Suprapubic skin (tissue), 4 donors: ENCODE results near the gene KCNJ1. TPM values are rescaled to one million over a fixed set of nuclear protein-coding genes. Genes with fewer than 3 reads are reported as not detected.

Source experiments
- DNase-seq, 2 donors: peaks; one replicate each; pipeline ENCODE4 v3.0.0-alpha.2; 2019; ENCODE audit warnings: low spot score in 2 of 2
- H3K27ac ChIP-seq: fragments of 200-600 bp; sonication (generic); one replicate; pipeline ENCODE4 v1.5.1; 2019
- H3K27me3 ChIP-seq: fragments of 200-600 bp; sonication (generic); one replicate; pipeline ENCODE4 v1.5.1; 2019
- H3K36me3 ChIP-seq: fragments of 200-600 bp; sonication (generic); one replicate; pipeline ENCODE4 v1.5.1; 2019
- H3K4me1 ChIP-seq: fragments of 200-600 bp; sonication (generic); one replicate; pipeline ENCODE4 v1.5.1; 2019
- H3K4me3 ChIP-seq: fragments of 200-600 bp; sonication (generic); one replicate; pipeline ENCODE4 v1.5.1; 2019; ENCODE audit warnings: mild to moderate bottlenecking
- H3K9me3 ChIP-seq: fragments of 200-600 bp; sonication (generic); one replicate; pipeline ENCODE4 v1.5.1; 2019
- EP300 ChIP-seq: sonication (generic); formaldehyde crosslinking; IDR thresholded peaks from one replicate; pipeline ENCODE4 v1.6.1; 2017; ENCODE audit warnings: antibody characterized with exemption
- POLR2A ChIP-seq, 2 donors: fragments of 450-650 bp; IDR thresholded peaks; one replicate each; pipeline ENCODE4 v1.6.1; 2017; ENCODE audit warnings: antibody characterized with exemption in 2 of 2, mild to moderate bottlenecking in 2 of 2, moderate library complexity in 2 of 2
- POLR2AphosphoS5 ChIP-seq, 3 donors: sonication (generic); formaldehyde crosslinking; IDR thresholded peaks; one replicate each; pipeline ENCODE4 v1.6.1; 2017; ENCODE audit warnings: antibody characterized with exemption in 3 of 3
- WGBS: methylation state at CpG from one replicate; pipeline ENCODE4 v1.1.5; 2018; 5-methylcytosine and 5-hydroxymethylcytosine counted together
- total RNA-seq, 4 donors: library from RNA; depleted of rRNA; stranded (reverse); fragments of >200 nt; gene quantifications; one replicate each; pipeline ENCODE4 v1.1.0, GENCODE V29; 2016
- TF ChIP-seq, protein P1 (sequence below), 2 donors: fragments of 200-600 bp in 1 of 2; fragments of 450-650 bp in 1 of 2; sonication (generic) in 1 of 2; IDR thresholded peaks; one replicate each; pipeline ENCODE4 v1.5.1; 2016 to 2019; ENCODE audit warnings: antibody characterized with exemption in 2 of 2, mild to moderate bottlenecking in 1 of 2, moderate library complexity in 1 of 2

KCNJ1 gene
- total RNA-seq, 4 donors from 2014 or later = 0.18 to 3.0 TPM; not detected in 2

DNA sequence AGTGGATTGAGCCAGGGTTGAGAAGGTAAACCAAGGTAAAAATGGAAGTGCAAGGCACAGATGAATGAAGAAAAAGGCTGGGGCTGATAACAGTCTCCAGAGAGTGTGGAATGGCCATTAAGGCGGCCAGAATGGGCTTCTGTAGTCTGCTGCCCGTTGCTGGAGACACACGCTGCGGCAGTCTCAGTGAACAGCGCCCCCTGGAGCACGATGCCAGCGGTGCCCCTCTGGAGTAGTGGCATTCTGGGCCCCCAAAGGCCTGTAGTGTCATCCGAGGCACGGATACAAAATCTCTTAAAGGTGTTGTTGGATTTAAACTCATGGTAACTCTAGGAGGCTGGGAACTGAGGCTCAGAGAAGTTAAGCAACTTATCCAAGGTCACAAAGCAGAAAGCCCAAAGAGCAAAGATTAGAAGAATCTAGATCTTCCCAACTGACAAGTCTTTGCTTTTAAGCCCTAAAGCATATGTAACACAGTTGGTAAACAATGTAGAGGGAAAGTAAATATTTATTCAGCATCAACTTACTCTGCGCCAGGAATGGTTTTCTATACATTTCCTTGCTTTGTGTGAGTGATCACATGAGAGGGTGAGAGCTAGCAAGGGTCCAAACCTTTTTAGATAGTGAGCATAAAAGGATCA lies 18.2 kb downstream of the KCNJ1 start:
- DNase-seq = no peak
- H3K9me3 ChIP-seq = no peaks in the 10 kb centered on the region
- 38% methylated on average over 10 of the region's 10 CpGs for WGBS
- no peaks in the 10 kb centered on the region for H3K27me3 ChIP-seq
- TF ChIP-seq, protein P1, sequence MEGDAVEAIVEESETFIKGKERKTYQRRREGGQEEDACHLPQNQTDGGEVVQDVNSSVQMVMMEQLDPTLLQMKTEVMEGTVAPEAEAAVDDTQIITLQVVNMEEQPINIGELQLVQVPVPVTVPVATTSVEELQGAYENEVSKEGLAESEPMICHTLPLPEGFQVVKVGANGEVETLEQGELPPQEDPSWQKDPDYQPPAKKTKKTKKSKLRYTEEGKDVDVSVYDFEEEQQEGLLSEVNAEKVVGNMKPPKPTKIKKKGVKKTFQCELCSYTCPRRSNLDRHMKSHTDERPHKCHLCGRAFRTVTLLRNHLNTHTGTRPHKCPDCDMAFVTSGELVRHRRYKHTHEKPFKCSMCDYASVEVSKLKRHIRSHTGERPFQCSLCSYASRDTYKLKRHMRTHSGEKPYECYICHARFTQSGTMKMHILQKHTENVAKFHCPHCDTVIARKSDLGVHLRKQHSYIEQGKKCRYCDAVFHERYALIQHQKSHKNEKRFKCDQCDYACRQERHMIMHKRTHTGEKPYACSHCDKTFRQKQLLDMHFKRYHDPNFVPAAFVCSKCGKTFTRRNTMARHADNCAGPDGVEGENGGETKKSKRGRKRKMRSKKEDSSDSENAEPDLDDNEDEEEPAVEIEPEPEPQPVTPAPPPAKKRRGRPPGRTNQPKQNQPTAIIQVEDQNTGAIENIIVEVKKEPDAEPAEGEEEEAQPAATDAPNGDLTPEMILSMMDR (IDR thresholded peaks at IDR 0.05) = peak; percentile 20 to 47
- TF ChIP-seq POLR2AphosphoS5 (IDR thresholded peaks at IDR 0.05) = no peak
- no peak overlapping the region for H3K4me3 ChIP-seq
- H3K4me1 ChIP-seq = no peaks in the 10 kb centered on the region
- no peak overlapping the region for H3K27ac ChIP-seq
- H3K36me3 ChIP-seq = no peaks in the 10 kb centered on the region

DNA sequence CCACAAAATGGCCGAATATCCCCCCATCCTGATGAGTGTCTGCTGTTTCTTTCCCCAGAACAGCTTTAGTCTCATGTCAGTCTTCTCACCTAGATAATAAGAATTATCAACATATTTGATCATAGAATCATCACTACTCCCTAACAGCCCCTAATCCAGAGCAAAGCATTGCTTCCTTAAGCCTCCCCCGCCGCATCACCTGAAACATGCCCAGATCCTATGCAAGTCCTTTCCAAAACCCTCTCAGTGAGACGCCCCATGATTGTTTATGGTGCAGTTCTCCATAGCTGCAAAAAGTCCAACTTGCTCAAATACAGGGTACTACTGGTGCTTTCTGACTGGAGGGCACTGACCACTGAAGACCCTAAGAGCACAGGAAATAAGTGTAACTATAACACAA lies 20.1 kb downstream of the KCNJ1 start:
- Histone ChIP-seq H3K9me3 (no peaks in the 10 kb centered on the region), H3K27me3 (no peaks in the 10 kb centered on the region), H3K4me3 (no peak overlapping the region), H3K27ac (no peak overlapping the region), H3K36me3 (no peaks in the 10 kb centered on the region), H3K4me1 (no peaks in the 10 kb centered on the region)
- DNase-seq = peak in 1 of 2 donors; percentile 54
- TF ChIP-seq POLR2A (IDR thresholded peaks at IDR 0.05) (no peak), POLR2AphosphoS5 (IDR thresholded peaks at IDR 0.05) (no peak), EP300 (no peak)
- TF ChIP-seq, protein P1 (IDR thresholded peaks at IDR 0.05) = no peak
- 87% methylated on average over 4 of the region's 4 CpGs for WGBS

DNA sequence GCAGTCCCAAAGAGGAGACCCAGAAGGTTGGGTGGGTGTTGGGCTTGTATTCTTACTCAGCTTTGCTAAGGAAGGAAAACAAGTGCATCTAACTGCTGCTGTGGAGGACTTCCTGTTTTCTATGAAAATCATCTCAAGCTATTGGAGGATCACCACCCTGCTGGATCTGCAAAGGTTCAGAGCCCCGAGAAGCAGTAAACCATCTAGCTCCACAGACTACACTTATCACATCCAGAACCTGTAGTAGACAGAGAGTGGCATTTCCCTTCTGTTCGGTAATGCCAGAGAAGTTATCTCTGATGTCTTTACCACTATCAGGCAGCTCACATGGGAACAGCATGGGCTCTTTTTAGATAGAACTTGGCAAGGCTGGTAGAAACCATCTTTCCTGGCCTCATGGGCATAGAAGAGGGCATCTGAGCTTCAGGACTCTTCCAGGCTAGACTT lies 21.7 kb downstream of the KCNJ1 start:
- 94% methylated on average over 2 of the region's 2 CpGs for WGBS
- TF ChIP-seq EP300 = no peak
- Histone ChIP-seq H3K27ac (no peak overlapping the region), H3K27me3 (no peaks in the 10 kb centered on the region), H3K4me3 (no peak overlapping the region), H3K4me1 (no peaks in the 10 kb centered on the region), H3K9me3 (no peaks in the 10 kb centered on the region), H3K36me3 (no peaks in the 10 kb centered on the region)
- DNase-seq = no peak

DNA sequence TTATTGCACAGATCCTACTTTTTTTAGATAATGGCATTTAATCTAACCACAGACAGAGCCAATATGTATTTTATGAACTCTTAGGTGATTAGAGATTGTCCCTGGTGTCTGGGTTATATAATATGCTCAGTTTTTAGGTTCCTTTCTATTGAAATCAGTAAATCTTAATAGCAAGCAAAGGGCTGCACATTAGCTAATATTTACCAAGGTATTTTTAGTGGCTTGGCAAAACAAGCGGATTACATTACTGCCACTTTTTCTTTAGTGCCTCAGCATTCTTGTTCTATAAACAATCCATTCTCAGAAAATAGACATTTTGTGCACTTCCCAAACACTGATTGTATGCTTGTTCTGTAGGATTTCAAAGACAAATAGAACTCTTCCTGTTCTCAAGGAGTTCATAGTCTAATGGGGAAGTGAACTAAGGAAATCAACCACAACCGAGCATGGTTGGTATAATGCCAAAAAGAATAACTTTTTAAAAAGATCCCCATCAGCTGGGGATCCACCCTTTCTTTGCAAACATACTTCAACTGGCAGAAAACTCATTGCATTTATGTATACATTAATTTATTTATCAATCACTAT lies 23.8 kb downstream of the KCNJ1 start:
- WGBS = 49% methylated on average over 2 of the region's 2 CpGs

DNA sequence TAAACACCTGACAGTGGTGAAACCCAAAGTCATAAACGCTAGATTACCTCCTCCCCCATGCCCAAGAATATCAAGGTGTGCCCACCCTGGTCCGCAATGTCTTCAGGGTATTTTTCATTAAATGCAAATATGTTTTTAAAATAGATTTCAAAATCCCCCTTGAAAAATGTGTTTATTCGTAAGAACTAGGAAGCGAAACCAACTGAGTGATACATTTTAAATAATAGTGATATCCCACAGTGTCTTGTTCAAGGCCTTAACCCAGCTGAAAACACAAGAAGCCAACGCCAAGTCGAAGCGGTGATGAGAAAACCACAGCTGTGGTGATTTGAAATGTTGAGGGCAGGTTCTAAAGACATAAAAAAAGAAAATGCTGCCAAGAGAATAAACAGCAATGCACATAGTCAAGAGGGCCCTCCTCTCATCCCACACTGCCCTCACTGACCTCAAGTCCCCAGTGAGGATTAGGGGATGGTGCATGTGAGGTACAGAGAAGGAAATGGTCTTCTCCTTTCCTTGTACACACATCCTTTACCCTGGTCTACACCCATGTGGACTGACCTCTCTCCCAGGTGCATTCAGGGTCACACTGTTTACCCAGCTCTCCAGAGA lies 25.5 kb downstream of the KCNJ1 start:
- no peaks in the 10 kb centered on the region for H3K36me3 ChIP-seq
- 91% methylated on average over 7 of the region's 7 CpGs for WGBS
- DNase-seq = no peak
- TF ChIP-seq POLR2A (IDR thresholded peaks at IDR 0.05) (no peak), EP300 (no peak), POLR2AphosphoS5 (IDR thresholded peaks at IDR 0.05) (no peak)
- TF ChIP-seq, protein P1 (IDR thresholded peaks at IDR 0.05) = no peak
- no peaks in the 10 kb centered on the region for H3K4me1 ChIP-seq
- no peaks in the 10 kb centered on the region for H3K9me3 ChIP-seq
- no peaks in the 10 kb centered on the region for H3K27me3 ChIP-seq
- no peak overlapping the region for H3K4me3 ChIP-seq
- no peak overlapping the region for H3K27ac ChIP-seq

More for the DNA sequence above, 23.8 kb downstream of the KCNJ1 start:
- no peaks in the 10 kb centered on the region for H3K9me3 ChIP-seq
- no peak overlapping the region for H3K27ac ChIP-seq
- H3K4me3 ChIP-seq = no peak overlapping the region
- H3K4me1 ChIP-seq = no peaks in the 10 kb centered on the region
- no peaks in the 10 kb centered on the region for H3K36me3 ChIP-seq
- no peak for TF ChIP-seq POLR2AphosphoS5 (IDR thresholded peaks at IDR 0.05)
- no peak for TF ChIP-seq POLR2A (IDR thresholded peaks at IDR 0.05)
- TF ChIP-seq EP300 = no peak
- TF ChIP-seq, protein P1 (IDR thresholded peaks at IDR 0.05) = no peak
- DNase-seq = no peak
- no peaks in the 10 kb centered on the region for H3K27me3 ChIP-seq
